HG03196 (cell line): Measurements from ENCODE around the gene SYNDIG1L.
"Not testable (repeated sequence)": the region's sequence is repeated elsewhere in the genome, so short reads cannot be mapped to it uniquely, and the experiment has no call there.

Source experiments
- ATAC-seq: cut with Tn5 transposase; IDR thresholded peaks from one replicate; pipeline ENCODE4 v1.9.1; 2021; ENCODE audit not compliant: unreplicated experiment

SYNDIG1L gene

DNA sequence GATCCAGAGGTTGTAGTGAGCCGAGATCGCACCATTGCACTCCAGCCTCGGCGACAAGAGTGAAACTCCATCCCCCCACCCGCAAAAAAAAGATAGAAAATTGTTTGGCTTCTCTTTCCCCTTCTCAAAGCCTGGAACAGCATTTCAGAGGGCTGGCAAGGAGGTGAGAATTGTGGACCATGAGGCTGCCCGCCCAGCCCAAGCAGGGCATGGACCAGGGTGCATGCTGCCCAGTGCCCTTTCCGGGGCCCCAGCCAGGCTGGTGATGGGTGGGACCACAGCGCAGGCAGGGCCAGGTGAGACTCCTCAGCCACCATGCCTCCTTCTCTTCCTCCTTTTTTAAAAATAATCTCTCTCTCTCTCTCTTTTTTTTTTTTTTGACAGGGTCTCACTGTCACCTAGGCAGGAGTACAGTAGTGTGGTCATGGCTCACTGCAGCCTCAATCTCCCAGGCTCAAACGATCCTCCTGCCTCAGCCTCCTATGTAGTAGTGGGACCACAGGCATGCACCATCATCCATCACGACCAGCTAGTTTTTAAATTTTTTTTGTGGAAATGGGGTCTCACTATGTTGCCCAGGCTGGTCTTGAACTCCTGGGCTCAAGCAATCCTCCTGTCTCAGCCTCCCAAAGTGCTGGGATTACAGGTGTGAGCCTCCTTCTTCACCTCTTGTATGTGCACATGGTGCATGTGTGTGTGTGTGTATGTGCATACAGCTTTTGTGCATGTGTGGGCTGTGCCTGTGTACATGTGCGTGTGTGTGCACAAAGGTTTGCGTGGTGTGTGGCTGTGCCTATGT, 22.2 kb downstream of the SYNDIG1L start:
- no peak for ATAC-seq

GRCh38 chr14:74402401-74403251, 23.4 kb downstream of the SYNDIG1L start:
- no peak for ATAC-seq

GRCh38 chr14:74401504-74402241, 24.3 kb downstream of the SYNDIG1L start:
- peak; percentile 80 for ATAC-seq

DNA sequence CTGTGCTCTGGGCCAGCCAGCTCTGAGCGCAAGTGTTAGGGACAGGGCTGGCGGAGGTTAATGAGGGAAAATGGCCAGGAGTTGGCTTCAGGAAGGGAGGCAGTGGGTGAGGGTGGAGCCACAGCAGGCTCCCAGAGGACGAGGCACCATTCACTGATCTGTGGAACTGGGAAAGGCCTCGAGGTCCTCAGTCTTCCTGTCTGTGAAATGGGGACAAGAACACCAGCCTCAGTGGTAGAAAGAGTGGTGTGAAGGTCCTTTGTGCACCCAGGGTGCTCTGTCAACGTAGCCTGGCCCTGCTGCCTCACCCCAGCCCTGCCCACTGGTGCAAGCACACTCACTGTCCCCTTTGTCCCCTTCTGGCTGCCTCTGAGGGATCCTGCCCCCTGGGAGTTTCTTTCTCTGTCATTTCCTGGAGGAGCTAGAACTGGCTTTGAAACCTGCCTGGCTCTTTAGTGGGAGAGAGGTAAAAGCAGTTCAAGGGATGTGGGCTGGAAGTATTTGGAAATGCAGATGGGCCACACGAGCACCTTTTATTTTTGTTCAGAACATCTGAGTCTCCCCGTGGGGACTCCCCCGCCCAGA, 25.0 kb downstream of the SYNDIG1L start:
- ATAC-seq: peak; percentile 1

GRCh38 chr14:74400031-74400685, 25.9 kb downstream of the SYNDIG1L start:
- ATAC-seq: no peak

GRCh38 chr14:74395094-74395493, 30.9 kb downstream of the SYNDIG1L start:
- no peak for ATAC-seq

- ATAC-seq: no peak
Measured at GRCh38 chr14:74394549-74394948, 31.5 kb downstream of the SYNDIG1L start.

GRCh38 chr14:74392616-74393570, 33.1 kb downstream of the SYNDIG1L start:
- ATAC-seq: no peak

DNA sequence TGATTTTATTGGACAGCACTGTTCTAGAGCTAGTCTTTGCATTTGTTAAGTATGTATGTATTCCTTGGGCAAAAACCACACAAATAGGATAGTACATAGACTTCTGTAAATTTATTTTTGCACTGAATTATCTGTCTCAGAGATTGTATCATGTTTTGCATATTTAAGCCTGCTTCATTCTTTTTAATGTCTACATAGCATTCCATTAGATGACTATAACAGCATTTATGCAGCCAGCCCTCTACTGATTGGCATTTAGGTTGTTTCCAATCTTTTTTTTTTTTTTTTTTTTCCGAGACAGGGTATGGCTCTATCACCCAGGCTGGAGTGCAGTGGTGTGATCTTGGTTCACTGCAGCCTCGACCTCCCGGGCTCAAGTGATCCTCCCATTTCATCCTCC, 34.5 kb downstream of the SYNDIG1L start:
- no peak for ATAC-seq

DNA sequence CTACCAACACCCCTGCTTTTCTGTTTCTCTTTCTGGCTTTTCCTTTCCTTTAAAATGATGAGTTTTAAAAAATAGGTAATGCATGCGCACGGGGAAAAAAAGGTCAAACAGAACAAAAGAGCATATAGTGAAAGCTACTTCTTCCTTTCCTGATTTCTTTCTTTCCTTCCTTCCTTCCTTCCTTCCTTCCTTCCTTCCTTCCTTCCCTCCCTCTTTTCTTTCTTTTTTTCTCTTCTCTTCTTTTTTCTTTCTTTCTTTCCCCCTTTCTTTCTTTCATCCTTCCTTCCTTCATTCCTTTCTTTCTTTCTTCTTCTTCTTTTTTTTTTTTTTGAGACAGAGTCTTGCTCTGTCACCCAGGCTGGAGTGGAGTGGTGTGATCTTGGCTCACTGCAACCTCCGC, 35.5 kb downstream of the SYNDIG1L start:
- not testable (repeated sequence) for ATAC-seq

GRCh38 chr14:74389980-74390379, 36.0 kb downstream of the SYNDIG1L start:
- no peak for ATAC-seq

DNA sequence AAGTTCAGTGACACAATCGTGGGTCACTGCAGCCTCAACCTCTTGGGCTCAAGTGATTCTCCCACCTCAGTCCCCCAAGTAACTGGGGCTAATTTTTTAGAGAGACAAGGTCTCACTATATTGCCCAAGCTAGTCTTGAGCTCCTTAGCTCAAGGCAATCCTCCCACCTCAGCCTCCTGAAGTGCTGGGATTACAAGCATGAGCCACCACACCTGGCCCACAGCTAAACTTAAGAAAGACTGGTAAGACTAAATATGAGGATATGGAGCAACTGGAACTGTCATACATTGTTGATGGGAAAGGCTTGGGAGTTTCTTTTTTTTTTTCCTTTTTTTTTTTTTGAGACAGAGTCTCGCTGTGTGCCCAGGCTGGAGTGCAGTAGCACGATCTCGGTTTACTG, 43.8 kb downstream of the SYNDIG1L start:
- ATAC-seq: no peak

DNA sequence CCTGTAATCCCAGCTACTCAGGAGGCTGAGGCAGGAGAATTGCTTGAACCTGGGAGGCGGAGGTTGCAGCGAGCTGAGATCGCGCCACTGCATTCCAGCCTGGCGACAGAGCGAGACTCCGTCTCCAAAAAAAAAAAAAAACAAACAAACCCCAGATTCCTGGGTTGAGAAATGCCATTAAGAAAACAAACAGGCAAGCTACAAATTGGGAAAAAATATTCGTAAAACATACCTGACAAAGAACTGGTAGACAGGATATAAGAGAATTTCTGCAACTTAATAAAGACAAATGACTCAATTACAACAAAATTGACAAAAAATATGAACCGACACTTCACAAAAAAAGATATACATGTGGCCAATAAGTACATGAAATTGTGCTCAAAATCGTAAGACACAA, 44.4 kb downstream of the SYNDIG1L start:
- ATAC-seq: not testable (repeated sequence)

DNA sequence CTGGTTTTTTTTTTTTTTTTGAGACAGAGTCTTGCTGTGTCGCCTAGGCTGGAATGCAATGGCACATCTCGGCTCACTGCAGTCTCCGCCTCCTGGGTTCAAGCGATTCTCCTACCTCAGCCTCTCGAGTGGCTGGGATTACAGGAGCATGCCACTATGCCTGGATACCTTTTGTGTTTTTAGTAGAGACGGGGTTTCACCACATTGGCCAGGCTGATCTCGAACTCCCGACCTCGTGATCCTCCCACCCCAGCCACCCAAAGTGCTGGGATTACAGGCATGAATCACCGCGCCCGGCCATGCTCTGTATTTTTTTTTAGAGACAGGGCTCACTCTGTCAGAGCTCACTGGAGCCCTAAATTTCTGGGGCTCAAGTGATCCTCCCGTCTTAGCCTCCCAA, 45.2 kb downstream of the SYNDIG1L start:
- ATAC-seq: no peak

DNA sequence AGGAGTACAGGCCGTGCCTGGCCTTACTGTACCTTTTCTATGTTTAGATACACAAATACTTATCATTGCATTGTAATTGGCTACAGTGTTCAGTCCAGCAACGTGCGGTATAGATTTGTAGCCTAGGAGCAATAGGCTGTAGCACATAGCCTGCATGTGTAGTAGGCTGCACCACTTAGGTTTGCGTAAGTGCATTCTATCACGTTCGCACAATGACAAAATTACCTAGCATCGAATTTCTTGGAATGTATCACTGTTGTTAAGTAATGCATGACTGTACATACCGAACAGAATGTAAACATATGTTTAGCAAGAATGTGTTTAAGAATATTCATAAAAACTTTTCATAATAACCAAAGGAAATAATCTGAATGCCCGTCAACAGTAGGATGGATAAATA, 45.8 kb downstream of the SYNDIG1L start:
- ATAC-seq: no peak

GRCh38 chr14:74377976-74378690, 47.9 kb downstream of the SYNDIG1L start:
- no peak for ATAC-seq

GRCh38 chr14:74368441-74368840, 57.6 kb downstream of the SYNDIG1L start:
- no peak for ATAC-seq

- no peak for ATAC-seq
Measured at GRCh38 chr14:74368026-74368425, 58.0 kb downstream of the SYNDIG1L start.
